NCI-H146 (cell line): ENCODE data around the gene NAIF1.
A peak's percentile ranks its signal among the peaks of the same experiment; 100 is the strongest.
"Not testable (repeated sequence)": the region's sequence is repeated elsewhere in the genome, so short reads cannot be mapped to it uniquely, and the experiment has no call there.

Experiments
- DNase-seq: peaks from one replicate; lab custom pipeline; 2025; lab: John Stamatoyannopoulos, UW

The NAIF1 gene

GRCh38 chr9:128066713-128067644 is at the start of gene NAIF1:
Gene NAIF1 (minus strand): TSS chr9:128067320. CDS start chr9:128067101, 219 bp downstream.
- DNase-seq: peak; percentile 97

- DNase-seq: no peak
Measured at GRCh38 chr9:128116104-128117083, 49.3 kb upstream of the NAIF1 start.

GRCh38 chr9:128115187-128116103 is 48.3 kb upstream of the NAIF1 start:
- DNase-seq: no peak

GRCh38 chr9:128114326-128115186 is 47.4 kb upstream of the NAIF1 start:
- no peak for DNase-seq

GRCh38 chr9:128113526-128114325 is 46.6 kb upstream of the NAIF1 start:
- DNase-seq: no peak

GRCh38 chr9:128111726-128112125 is 44.6 kb upstream of the NAIF1 start:
- not testable (repeated sequence) for DNase-seq

GRCh38 chr9:128109050-128109709 is 42.1 kb upstream of the NAIF1 start:
- no peak for DNase-seq

- no peak for DNase-seq
Measured at GRCh38 chr9:128108269-128109049, 41.3 kb upstream of the NAIF1 start.

GRCh38 chr9:128107468-128108268 is 40.5 kb upstream of the NAIF1 start:
- no peak for DNase-seq

GRCh38 chr9:128106940-128107467 is 39.9 kb upstream of the NAIF1 start:
- DNase-seq: no peak

GRCh38 chr9:128106181-128106939 is 39.2 kb upstream of the NAIF1 start:
- no peak for DNase-seq

- DNase-seq: no peak
Measured at GRCh38 chr9:128105538-128106175, 38.5 kb upstream of the NAIF1 start.

- peak; percentile 72 for DNase-seq
Measured at GRCh38 chr9:128104171-128104618, 37.1 kb upstream of the NAIF1 start.

GRCh38 chr9:128103589-128103962 is 36.5 kb upstream of the NAIF1 start:
- DNase-seq: peak; percentile 46

- no peak for DNase-seq
Measured at GRCh38 chr9:128102861-128103588, 35.9 kb upstream of the NAIF1 start.
